GM23248 (cell line): Measurements from ENCODE around the gene KCTD2. TPM values are rescaled to one million over a fixed set of nuclear protein-coding genes. Genes with fewer than 3 reads are reported as not detected.
"Not testable (repeated sequence)": the region's sequence is repeated elsewhere in the genome, so short reads cannot be mapped to it uniquely, and the experiment has no call there.

Experiments used
- DNase-seq: peaks from one replicate; pipeline ENCODE4 v3.0.0-alpha.2; 2015
- H2AFZ ChIP-seq: fragments of 200-600 bp; sonication (generic); 2 replicates; pipeline ENCODE4 v1.6.1; 2016; ENCODE audit warnings: antibody characterized with exemption
- H3F3A ChIP-seq: fragments of 200-600 bp; sonication (generic); 2 replicates; pipeline ENCODE4 v1.6.1; 2016; ENCODE audit warnings: mild to moderate bottlenecking, antibody characterized with exemption, mixed run types; ENCODE audit not compliant: insufficient read depth
- H3K27ac ChIP-seq: fragments of 200-600 bp; sonication (generic); 2 replicates; pipeline ENCODE4 v1.5.1; 2016; ENCODE audit warnings: mild to moderate bottlenecking
- H3K27me3 ChIP-seq: fragments of 200-600 bp; sonication (generic); replicated peaks from 2 replicates; pipeline ENCODE4 v1.6.1; 2016; ENCODE audit warnings: mild to moderate bottlenecking; ENCODE audit not compliant: insufficient read depth
- H3K36me3 ChIP-seq: fragments of 200-600 bp; sonication (generic); 2 replicates; pipeline ENCODE4 v1.6.1; 2016; ENCODE audit warnings: low read depth, mild to moderate bottlenecking
- H3K4me1 ChIP-seq: fragments of 200-600 bp; sonication (generic); 2 replicates; pipeline ENCODE4 v1.6.1; 2016; ENCODE audit warnings: mild to moderate bottlenecking; ENCODE audit not compliant: insufficient read depth
- H3K4me2 ChIP-seq: fragments of 200-600 bp; sonication (generic); one replicate; pipeline ENCODE4 v1.6.1; 2016; ENCODE audit warnings: mild to moderate bottlenecking; ENCODE audit not compliant: unreplicated experiment
- H3K4me3 ChIP-seq: fragments of 200-600 bp; sonication (generic); 2 replicates; pipeline ENCODE4 v1.5.1; 2016; ENCODE audit warnings: mild to moderate bottlenecking
- H3K79me2 ChIP-seq: fragments of 200-600 bp; sonication (generic); 2 replicates; pipeline ENCODE4 v1.6.1; 2016; ENCODE audit warnings: mild to moderate bottlenecking; ENCODE audit not compliant: insufficient read depth
- H3K9ac ChIP-seq: fragments of 200-600 bp; sonication (generic); 2 replicates; pipeline ENCODE4 v1.6.1; 2016; ENCODE audit warnings: mild to moderate bottlenecking
- H3K9me2 ChIP-seq: fragments of 200-600 bp; sonication (generic); 2 replicates; pipeline ENCODE4 v1.6.1; 2016; ENCODE audit warnings: mixed run types, mild to moderate bottlenecking, moderate library complexity; ENCODE audit not compliant: insufficient read depth
- H3K9me3 ChIP-seq: fragments of 200-600 bp; sonication (generic); one replicate; pipeline ENCODE4 v1.6.1; 2017; ENCODE audit warnings: low read depth
- H4K20me1 ChIP-seq: fragments of 200-600 bp; sonication (generic); 2 replicates; pipeline ENCODE4 v1.6.0; 2016; ENCODE audit not compliant: insufficient read depth
- EZH2 ChIP-seq: fragments of 200-600 bp; sonication (generic); IDR thresholded peaks from 2 replicates; pipeline ENCODE4 v1.6.1; 2018; ENCODE audit warnings: antibody characterized with exemption, mild to moderate bottlenecking; ENCODE audit not compliant: insufficient read depth, poor library complexity, severe bottlenecking
- EZH2phosphoT487 ChIP-seq: fragments of 200-600 bp; sonication (generic); IDR thresholded peaks from 2 replicates; pipeline ENCODE4 v1.6.1; 2018; ENCODE audit warnings: antibody characterized with exemption, moderate library complexity, mild to moderate bottlenecking, low read depth; ENCODE audit not compliant: insufficient read depth
- WGBS, 2 experiments: methylation state at CpG; one replicate each; pipeline ENCODE4 v1.1.6; 2015 to 2017; ENCODE audit warnings: low lambda C conversion rate in 2 of 2, low coverage in 1 of 2; ENCODE audit errors: missing lambda C conversion rate in 2 of 2; 5-methylcytosine and 5-hydroxymethylcytosine counted together
- in situ Hi-C: fragments of 300-500 bp; cut with MboI; formaldehyde crosslinking; loops from 2 replicates; pipeline ENCODE4 v1.15.0; 2020
- polyA plus RNA-seq: library from polyadenylated mRNA; unstranded; fragments of >200 nt; fragmentation: Nextera tagmentation; extraction: Ambion mirVana; gene quantifications from 2 replicates; pipeline ENCODE4 v1.2.1, GENCODE V29; 2016
- total RNA-seq: library from RNA; depleted of rRNA; stranded (reverse); fragments of >200 nt; shearing (Covaris generic); gene quantifications from 2 replicates; pipeline ENCODE4 v1.2.3, GENCODE V29; 2014

The KCTD2 gene
- total and polyA plus RNA-seq, 2 experiments from 2014 or later, result 6.5 to 19.9 TPM

DNA sequence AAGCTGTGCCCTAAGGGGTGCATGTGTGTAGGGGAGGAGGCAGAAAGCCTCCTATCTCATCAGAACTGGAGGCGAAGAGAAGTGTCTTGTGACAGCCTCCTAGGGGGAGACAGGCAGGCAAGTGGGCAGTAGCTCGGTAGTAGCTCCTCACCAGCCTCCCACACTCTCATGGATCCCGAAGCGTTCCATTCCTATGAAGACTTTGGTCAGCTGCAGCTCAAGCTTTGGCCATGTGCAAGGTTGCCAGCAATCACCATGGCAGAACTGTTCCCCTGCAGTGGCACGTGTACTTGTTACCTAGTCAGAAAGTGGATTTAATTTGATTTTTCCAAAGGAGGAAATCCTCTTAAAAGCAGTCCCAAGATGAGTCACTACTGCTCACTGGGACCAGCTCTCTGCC, 27.9 kb upstream of the KCTD2 start:
- 89 to 94% methylated on average over 5 of the region's 5 CpGs for WGBS, 2 experiments
- H4K20me1 ChIP-seq, result no peaks in the 10 kb centered on the region
- H3K4me3 ChIP-seq, result no peak overlapping the region
- no peak for DNase-seq
- peaks cover 29% of the 10 kb centered on the region for H3K79me2 ChIP-seq
- in situ Hi-C loops, result no loop called here
- no peaks in the 10 kb centered on the region for H3K9me2 ChIP-seq
- H3F3A ChIP-seq, result no peaks in the 10 kb centered on the region
- no peaks in the 10 kb centered on the region for H3K4me1 ChIP-seq
- H2AFZ ChIP-seq, result no peak overlapping the region
- TF ChIP-seq EZH2phosphoT487 (no peak), EZH2 (no peak)
- no peaks in the 10 kb centered on the region for H3K27me3 ChIP-seq
- no peaks in the 10 kb centered on the region for H3K9me3 ChIP-seq
- no peak overlapping the region for H3K4me2 ChIP-seq
- H3K27ac ChIP-seq, result no peak overlapping the region
- H3K36me3 ChIP-seq, result peaks cover 3% of the 10 kb centered on the region; the same call in 1 of the 2 replicates
- no peak overlapping the region for H3K9ac ChIP-seq

DNA sequence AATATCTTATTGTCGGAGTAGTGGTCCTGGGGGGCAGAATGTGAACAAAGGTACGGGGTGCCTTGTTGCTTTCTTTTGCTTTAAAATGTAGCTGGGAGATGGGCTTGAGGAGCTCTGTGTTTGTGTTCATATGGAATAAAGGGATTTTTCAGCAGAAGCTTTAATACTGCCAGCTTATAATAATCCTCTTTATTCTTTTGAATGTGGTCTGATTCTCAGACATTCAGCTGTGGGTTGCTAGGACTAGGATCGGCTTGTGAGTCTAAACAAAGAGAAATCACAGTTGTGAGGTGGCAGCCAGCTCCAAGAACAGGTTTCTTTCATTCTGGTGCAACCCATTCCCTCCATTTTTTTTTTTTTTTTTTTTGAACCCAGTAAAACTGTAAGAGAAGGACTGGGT, 27.3 kb upstream of the KCTD2 start:
- H3K4me3 ChIP-seq, result no peak overlapping the region
- WGBS, 2 experiments, result 88 to 90% methylated on average over 3 of the region's 3 CpGs

DNA sequence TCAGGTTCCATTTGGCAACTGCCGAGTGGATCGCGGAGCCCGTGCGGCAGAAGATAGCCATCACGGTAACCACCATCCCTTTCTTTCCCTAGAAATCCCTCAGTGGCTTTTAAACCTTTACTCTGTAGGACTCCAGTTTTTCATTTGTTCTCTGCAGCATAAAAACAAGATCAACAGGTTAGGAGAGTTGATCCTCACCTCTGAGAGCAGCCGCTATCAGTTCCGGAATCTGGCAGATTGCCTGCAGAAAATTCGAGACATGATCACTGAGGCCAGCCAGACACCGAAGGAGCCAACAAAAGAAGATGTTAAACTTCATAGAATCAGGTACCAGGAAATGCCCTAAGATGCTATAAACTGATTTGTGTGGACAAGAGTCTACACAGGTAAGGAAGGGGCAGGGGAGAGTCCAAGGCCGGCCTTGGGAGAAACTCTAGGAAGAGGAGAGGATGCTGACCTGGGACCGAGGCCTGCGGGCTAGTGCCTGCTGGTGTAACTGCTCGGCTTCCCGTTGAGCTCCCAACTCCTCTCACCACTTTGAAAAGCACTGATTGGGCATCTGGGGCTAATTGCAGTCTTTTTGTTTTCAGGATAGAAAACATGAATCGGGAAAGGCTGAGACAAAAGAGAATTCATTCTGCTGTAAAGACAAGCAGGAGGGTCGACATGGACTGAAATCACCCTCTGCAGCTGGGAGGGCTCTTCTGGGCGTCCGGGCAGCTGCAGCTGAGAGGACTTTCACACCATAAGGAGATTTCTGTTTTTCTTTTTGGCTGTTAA, 26.5 kb upstream of the KCTD2 start:
- H3F3A ChIP-seq, result no peaks in the 10 kb centered on the region
- in situ Hi-C loops, result no loop called here
- no peaks in the 10 kb centered on the region for H3K9me2 ChIP-seq
- H4K20me1 ChIP-seq, result no peaks in the 10 kb centered on the region
- H3K4me1 ChIP-seq, result no peaks in the 10 kb centered on the region
- H3K36me3 ChIP-seq, result peaks cover 3% of the 10 kb centered on the region; the same call in 1 of the 2 replicates
- H3K9me3 ChIP-seq, result no peaks in the 10 kb centered on the region
- H3K27ac ChIP-seq, result no peak overlapping the region
- TF ChIP-seq EZH2phosphoT487, result no peak
- no peak for TF ChIP-seq EZH2
- no peak for DNase-seq
- no peak overlapping the region for H3K4me2 ChIP-seq
- H2AFZ ChIP-seq, result no peak overlapping the region
- H3K9ac ChIP-seq, result no peak overlapping the region
- H3K79me2 ChIP-seq, result peaks cover 15% of the 10 kb centered on the region
- H3K4me3 ChIP-seq, result no peak overlapping the region
- H3K27me3 ChIP-seq, result no peaks in the 10 kb centered on the region
- WGBS, 2 experiments, result 91 to 93% methylated on average over 19 of the region's 19 CpGs

More for the DNA sequence above, 27.3 kb upstream of the KCTD2 start:
- Histone ChIP-seq H3K4me1 (no peaks in the 10 kb centered on the region), H2AFZ (no peak overlapping the region), H3K9ac (no peak overlapping the region), H3K4me2 (no peak overlapping the region), H3K9me3 (no peaks in the 10 kb centered on the region), H3K27me3 (no peaks in the 10 kb centered on the region), H3K36me3 (peaks cover 3% of the 10 kb centered on the region; the same call in 1 of the 2 replicates), H4K20me1 (no peaks in the 10 kb centered on the region), H3K9me2 (no peaks in the 10 kb centered on the region), H3F3A (no peaks in the 10 kb centered on the region), H3K27ac (no peak overlapping the region), H3K79me2 (peaks cover 24% of the 10 kb centered on the region)
- in situ Hi-C loops, result no loop called here
- no peak for TF ChIP-seq EZH2
- TF ChIP-seq EZH2phosphoT487, result no peak
- DNase-seq, result no peak

DNA sequence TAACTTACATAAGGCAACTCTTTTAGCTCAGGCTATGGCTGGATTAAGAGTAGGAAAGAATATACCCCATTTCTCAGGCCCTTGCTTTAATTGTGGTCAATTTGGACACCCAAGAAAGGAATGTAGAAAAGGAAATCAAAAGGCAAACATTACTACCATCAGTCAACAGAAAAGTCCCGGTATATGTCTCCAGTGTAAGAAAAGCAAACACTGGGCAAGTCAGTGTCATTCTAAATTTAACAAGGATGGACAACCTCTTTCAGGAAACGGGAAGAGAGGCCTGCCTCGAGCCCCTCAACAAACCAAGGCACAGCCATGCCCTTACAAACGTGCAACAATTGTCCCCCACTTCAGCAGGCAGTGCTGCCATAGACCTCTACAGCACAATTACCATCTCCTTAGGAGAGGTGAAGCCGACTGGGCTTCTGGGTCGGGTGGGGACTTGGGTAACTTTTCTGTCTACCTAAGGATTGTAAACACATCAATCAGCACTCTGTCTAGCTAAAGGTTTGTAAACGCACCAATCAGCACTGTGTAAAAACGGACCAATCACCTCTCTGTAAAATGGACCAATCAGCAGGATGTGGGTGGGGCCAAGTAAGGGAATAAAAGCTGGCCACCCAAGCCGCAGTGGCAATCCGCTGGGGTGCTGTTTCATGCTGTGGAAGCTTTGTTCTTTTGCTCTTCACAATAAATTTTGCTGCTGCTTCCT, 22.2 kb upstream of the KCTD2 start:
- no peak overlapping the region for H3K4me3 ChIP-seq
- H3K79me2 ChIP-seq, result no peaks in the 10 kb centered on the region
- TF ChIP-seq EZH2, result no peak
- TF ChIP-seq EZH2phosphoT487, result no peak
- no peaks in the 10 kb centered on the region for H3K9me3 ChIP-seq
- DNase-seq, result no peak
- H4K20me1 ChIP-seq, result no peaks in the 10 kb centered on the region
- peaks cover 8% of the 10 kb centered on the region; the same call in 1 of the 2 replicates for H3F3A ChIP-seq
- H3K9me2 ChIP-seq, result no peaks in the 10 kb centered on the region
- no peak overlapping the region for H3K27ac ChIP-seq
- WGBS, 2 experiments, result 85 to 88% methylated on average over 10 of the region's 10 CpGs
- peaks cover 3% of the 10 kb centered on the region; the same call in 1 of the 2 replicates for H3K36me3 ChIP-seq
- H3K9ac ChIP-seq, result no peak overlapping the region
- no peaks in the 10 kb centered on the region for H3K4me1 ChIP-seq
- H3K27me3 ChIP-seq, result no peaks in the 10 kb centered on the region
- no peak overlapping the region for H2AFZ ChIP-seq
- H3K4me2 ChIP-seq, result no peak overlapping the region
- in situ Hi-C loops, result no loop called here

DNA sequence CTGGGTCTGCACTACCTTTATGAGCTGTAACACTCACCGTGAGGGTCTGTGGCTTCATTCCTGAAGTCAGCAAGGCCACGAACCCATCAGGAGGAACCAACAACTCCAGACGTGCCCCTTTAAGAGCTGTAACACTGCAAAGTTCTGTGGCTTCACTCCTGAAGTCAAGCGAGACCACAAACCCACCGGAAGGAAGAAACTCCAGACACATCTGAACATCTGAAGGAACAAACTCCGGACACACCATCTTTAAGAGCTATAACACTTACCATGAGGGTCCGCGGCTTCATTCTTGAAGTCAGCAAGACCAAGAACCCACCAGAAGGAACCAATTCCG, 21.7 kb upstream of the KCTD2 start:
- H3K4me2 ChIP-seq, H3K4me3 ChIP-seq, H3K4me1 ChIP-seq, H3K27ac ChIP-seq, H3K79me2 ChIP-seq, H4K20me1 ChIP-seq, H3K27me3 ChIP-seq, H3F3A ChIP-seq, DNase-seq, H3K9ac ChIP-seq, H3K9me2 ChIP-seq, H3K36me3 ChIP-seq, H2AFZ ChIP-seq, in situ Hi-C loops, H3K9me3 ChIP-seq: not testable (repeated sequence)
- WGBS, 2 experiments, result 97 to 98% methylated on average over 9 of the region's 9 CpGs

DNA sequence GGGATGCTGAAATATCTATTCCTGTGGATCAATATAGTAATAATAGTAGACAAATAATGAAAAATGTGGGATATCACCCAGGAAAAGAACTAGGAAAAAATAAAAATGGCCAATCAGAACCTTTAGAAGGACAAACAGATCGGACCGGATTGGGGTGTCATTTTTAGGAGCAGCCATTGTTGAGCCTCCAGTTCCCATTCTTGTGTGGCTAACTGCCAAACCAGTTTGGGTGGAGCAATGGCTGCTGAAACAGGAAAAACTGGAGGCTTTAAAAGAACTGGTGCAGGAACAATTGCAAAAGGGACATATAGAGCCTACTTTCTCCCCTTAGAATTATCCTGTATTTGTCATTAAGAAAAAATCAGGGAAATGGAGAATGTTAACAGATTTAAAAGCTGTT, 20.4 kb upstream of the KCTD2 start:
- not testable (repeated sequence) for H2AFZ ChIP-seq, H3K27ac ChIP-seq
- 75 to 76% methylated on average over 2 of the region's 2 CpGs for WGBS, 2 experiments

More for the DNA sequence above, 20.4 kb upstream of the KCTD2 start:
- H3K4me1 ChIP-seq, H3F3A ChIP-seq, H3K27me3 ChIP-seq, H3K9ac ChIP-seq, H3K4me2 ChIP-seq, H3K9me3 ChIP-seq, H4K20me1 ChIP-seq, H3K79me2 ChIP-seq, H3K9me2 ChIP-seq, H3K4me3 ChIP-seq, in situ Hi-C loops, DNase-seq, H3K36me3 ChIP-seq: not testable (repeated sequence)
